Lower leg skin (tissue), 3 donors: ENCODE data around the gene OGFOD2.

Source experiments
- CTCF ChIP-seq, 3 donors: fragments of 450-650 bp; IDR thresholded peaks; one replicate each; pipeline ENCODE4 v1.5.1; 2016; ENCODE audit warnings: antibody characterized with exemption in 3 of 3, mild to moderate bottlenecking in 3 of 3, moderate library complexity in 2 of 3
- POLR2A ChIP-seq, 2 donors: fragments of 450-650 bp; IDR thresholded peaks; one replicate each; pipeline ENCODE4 v1.6.1; 2016 to 2017; ENCODE audit warnings: antibody characterized with exemption in 2 of 2, mild to moderate bottlenecking in 1 of 2, moderate library complexity in 1 of 2

- no peak for TF ChIP-seq CTCF (IDR thresholded peaks at IDR 0.05)
- no peak for TF ChIP-seq POLR2A (IDR thresholded peaks at IDR 0.05)
Observed at GRCh38 chr12:122984612-122985337, 9.7 kb downstream of the OGFOD2 start.
